Measurements from ENCODE around the gene HCFC1R1.

The HCFC1R1 gene

GRCh38 chr16:2976673-2977072 lies 47.1 kb downstream of the HCFC1R1 start:
- DNase-seq (ENCODE audit: low spot score) (no peak), FAIRE-seq (no peak)

GRCh38 chr16:2976201-2976600 lies 47.5 kb downstream of the HCFC1R1 start:
- DNase-seq (ENCODE audit: low spot score): no peak
- FAIRE-seq: no peak

GRCh38 chr16:2975161-2975795 lies 48.5 kb downstream of the HCFC1R1 start:
- DNase-seq (ENCODE audit: low spot score) (no peak), FAIRE-seq (no peak)

DNA sequence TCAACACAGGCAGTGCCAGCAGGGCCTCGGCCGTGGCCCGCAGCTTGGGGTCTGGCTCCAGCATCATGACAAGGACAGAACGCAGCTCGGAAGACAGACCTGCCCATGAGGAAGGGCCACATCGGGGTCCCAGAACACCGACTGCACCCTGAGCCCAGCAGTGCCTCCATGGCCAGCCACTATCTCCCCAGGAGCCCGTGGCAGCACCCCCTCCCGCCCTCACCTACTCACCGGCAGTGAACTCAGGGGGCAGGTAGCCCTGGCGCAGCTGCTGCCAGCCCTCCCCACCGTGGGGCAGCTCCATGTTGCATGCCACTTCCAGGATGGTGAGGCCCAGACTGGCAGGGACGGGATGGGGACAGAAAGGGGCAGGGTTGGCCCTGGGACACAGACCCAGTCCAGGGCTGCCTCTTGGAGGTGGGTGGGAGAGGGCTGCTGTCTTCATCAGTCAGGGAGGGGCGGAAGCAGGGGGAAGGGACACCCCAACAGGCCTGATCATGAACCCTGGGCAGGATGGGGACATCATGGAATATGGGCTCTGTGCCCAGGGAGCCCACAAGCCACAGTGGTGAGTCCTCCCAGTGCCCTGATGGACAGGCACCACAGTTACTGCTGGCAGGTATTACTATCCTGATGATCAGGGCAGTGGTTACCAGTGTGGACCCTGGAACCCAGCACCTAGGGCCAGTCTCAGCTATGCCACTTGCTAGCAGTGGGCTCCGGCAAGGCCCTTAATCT lies 49.3 kb downstream of the HCFC1R1 start:
- FAIRE-seq: no peak
- DNase-seq (ENCODE audit: low spot score): no peak

GRCh38 chr16:2973605-2974318 lies 50.0 kb downstream of the HCFC1R1 start:
- DNase-seq (ENCODE audit: low spot score): no peak
- FAIRE-seq: no peak

DNA sequence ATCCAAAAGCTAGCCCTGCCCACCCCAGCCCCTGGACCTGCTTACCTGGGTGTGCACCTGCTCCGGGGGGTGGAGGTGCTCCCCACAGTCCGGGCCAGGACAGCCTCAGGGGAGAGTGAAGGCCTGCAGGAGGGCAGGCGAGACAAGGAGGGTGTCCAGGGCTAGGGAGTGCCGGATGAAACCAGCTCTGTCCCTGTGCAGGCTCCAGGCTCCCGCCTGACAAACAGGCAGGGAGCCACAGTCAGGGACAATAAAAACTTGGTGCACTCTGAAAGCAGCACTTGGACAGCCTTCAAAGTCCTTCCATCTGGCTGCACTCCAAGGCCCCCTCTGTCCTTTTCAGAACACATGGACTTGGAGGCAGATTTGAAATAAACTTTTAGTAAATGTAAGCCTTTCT lies 50.6 kb downstream of the HCFC1R1 start:
- no peak for FAIRE-seq
- no peak for DNase-seq (ENCODE audit: low spot score)
